Measurements from ENCODE around the gene VPS51.
A peak's percentile ranks its signal among the peaks of the same experiment; 100 is the strongest.

The VPS51 gene

DNA sequence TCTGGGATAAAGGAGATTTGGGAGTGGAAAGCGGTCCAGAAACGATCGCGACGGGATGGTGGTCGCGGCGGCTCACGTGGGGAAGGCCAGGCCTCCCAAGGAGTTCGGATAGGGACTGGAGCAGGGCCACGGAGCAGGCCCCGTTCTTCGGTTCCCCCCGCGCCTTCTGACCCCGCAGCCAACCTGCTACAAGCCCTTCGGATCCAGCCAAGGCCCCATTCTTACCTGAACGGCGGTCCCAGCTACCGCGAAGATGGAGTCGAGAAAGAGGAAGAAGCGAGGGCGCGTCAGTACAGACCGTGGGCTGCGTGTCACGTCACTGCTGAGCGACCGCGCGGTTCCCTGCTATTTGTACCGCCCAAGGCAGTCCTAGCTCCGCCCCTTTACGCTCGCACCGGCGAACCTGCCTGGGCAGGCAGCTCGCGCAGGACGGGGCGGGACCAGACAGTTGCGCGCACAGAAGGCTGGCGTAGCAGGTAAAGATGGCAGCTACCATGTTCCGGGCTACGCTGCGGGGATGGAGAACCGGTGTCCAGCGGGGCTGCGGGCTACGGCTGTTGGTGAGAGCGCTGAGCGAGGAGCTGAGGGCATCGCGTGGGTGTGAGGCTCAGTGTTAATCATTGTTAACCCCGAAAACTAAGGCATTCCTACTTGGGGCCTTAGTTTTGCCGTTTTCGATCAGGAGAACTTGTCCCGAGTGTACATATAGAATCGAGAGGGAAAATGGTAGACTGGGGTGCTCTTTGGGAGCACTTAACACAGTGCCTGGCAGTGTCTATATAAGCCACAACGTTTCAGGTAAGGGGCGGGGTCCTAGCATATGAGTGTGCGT is 26.1 kb downstream of the VPS51 start, which contains the start of the genes FAU and MRPL49:
Gene FAU, minus strand, starts transcription at position 270 of the 832 bp plus-strand sequence. CDS start 321 bp downstream, outside the sequence.
Gene MRPL49, plus strand, starts transcription at position 457 of the 832 bp plus-strand sequence. Its CDS starts 26 bp downstream, at position 483.
- POLR2A ChIA-PET (ENCODE audit: low non-redundant PET), result interaction anchor here (0.6 to 1.9 kb wide), 10 partner anchors 9 to 260 kb away, joined by 3 to 9 read pairs (median 7); partner anchors contain the start of genes CAPN1, SYVN1 and TM7SF2
- H3K27ac ChIP-seq, result peak within 1 kb of the TSS; percentile 88
- CTCF ChIA-PET, result interaction anchor here (0.6 to 1.5 kb wide), 7 partner anchors 10 to 70 kb away, joined by 3 to 12 read pairs (median 3); partner anchors contain the start of gene TM7SF2
- DNase-seq (ENCODE audit: low spot score), result peak; percentile 92
- TF ChIP-seq, protein P1, sequence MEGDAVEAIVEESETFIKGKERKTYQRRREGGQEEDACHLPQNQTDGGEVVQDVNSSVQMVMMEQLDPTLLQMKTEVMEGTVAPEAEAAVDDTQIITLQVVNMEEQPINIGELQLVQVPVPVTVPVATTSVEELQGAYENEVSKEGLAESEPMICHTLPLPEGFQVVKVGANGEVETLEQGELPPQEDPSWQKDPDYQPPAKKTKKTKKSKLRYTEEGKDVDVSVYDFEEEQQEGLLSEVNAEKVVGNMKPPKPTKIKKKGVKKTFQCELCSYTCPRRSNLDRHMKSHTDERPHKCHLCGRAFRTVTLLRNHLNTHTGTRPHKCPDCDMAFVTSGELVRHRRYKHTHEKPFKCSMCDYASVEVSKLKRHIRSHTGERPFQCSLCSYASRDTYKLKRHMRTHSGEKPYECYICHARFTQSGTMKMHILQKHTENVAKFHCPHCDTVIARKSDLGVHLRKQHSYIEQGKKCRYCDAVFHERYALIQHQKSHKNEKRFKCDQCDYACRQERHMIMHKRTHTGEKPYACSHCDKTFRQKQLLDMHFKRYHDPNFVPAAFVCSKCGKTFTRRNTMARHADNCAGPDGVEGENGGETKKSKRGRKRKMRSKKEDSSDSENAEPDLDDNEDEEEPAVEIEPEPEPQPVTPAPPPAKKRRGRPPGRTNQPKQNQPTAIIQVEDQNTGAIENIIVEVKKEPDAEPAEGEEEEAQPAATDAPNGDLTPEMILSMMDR (conservative IDR thresholded peaks at IDR 0.05; ENCODE audit: low read depth), result no peak

DNA sequence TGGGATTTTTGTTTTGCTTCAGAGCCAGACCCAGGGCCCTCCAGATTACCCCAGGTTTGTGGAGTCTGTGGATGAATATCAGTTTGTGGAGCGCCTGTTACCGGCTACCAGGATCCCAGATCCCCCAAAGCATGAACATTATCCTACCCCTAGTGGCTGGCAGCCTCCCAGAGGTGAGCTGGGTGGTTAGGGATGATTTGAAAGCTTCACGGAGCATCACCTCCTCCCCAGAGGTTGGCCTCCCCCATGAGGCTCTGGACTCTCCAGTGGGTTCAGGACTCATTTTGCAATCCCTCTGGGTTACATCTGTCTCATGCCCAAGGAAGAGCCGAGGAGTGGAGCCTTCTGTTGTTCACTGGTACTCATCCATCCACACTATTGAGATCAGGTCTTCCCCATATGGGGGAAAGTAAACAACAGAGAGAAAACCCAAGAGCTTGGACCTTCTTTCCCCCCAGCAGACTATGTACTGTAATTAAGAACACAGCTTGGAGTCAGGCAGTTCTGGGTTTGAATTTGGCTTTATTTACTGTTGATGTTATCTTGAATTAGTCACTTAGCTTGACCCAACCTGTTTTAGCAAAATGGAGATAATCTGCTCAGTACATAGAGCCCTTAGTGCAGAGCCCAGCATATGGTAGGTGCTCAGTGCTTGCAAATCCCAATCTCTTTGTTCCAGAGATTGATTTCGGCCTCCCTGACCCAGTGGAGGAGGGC is 28.6 kb downstream of the VPS51 start:
- TF ChIP-seq, protein P1 (conservative IDR thresholded peaks at IDR 0.05; ENCODE audit: low read depth), result no peak
- H3K27ac ChIP-seq, result peak overlapping the region; percentile 88
- POLR2A ChIA-PET (ENCODE audit: low non-redundant PET), result interaction anchor here (0.7 kb wide), 1 partner anchor 79 kb away, joined by 3 read pairs; no protein-coding TSS in a partner anchor
- CTCF ChIA-PET, result interaction anchor here (1.0 kb wide), 1 partner anchor 57 kb away, joined by 3 read pairs; no protein-coding TSS in a partner anchor
- no peak for DNase-seq (ENCODE audit: low spot score)

DNA sequence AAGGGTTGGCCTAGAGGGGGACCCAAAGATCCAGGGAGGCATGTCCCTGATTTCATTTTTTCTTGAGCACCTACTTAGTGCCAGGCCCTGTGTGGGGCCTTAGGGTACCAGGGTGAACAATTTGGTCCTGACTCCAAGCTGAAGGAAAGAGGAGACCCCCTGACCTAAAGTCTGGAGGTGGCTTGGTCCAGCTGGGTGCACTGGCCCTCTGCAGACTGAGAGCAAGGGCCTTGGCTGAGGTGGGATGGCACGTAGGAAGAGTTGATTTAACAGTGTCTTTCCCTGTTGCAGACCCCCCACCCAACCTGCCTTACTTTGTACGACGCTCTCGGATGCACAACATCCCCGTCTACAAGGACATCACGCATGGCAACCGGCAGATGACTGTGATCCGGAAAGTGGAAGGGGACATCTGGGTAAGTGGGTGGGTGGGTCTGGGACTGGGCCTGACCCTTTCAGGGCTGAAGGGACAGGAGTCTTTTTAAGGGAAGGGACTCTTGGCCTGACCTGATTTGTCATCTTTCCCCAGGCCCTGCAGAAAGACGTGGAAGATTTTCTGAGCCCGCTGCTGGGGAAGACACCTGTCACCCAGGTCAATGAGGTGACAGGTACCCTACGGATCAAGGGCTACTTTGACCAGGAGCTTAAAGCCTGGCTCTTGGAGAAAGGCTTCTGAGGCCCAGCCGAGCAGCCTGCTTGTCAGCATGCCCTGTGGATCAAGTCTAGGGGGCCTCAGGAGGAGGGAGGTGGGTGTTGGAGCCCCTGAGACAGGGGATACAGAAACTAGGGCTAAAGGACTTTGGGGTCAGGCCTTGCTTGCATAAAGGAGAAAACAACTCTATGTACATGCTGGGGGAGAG is 29.4 kb downstream of the VPS51 start:
- TF ChIP-seq, protein P1 (conservative IDR thresholded peaks at IDR 0.05; ENCODE audit: low read depth), result no peak
- no peak for DNase-seq (ENCODE audit: low spot score)
- H3K27ac ChIP-seq, result peak overlapping the region; percentile 51
- POLR2A ChIA-PET (ENCODE audit: low non-redundant PET), result no interaction called here
- CTCF ChIA-PET, result interaction anchor here (1.0 kb wide), 1 partner anchor 56 kb away, joined by 3 read pairs; no protein-coding TSS in a partner anchor

DNA sequence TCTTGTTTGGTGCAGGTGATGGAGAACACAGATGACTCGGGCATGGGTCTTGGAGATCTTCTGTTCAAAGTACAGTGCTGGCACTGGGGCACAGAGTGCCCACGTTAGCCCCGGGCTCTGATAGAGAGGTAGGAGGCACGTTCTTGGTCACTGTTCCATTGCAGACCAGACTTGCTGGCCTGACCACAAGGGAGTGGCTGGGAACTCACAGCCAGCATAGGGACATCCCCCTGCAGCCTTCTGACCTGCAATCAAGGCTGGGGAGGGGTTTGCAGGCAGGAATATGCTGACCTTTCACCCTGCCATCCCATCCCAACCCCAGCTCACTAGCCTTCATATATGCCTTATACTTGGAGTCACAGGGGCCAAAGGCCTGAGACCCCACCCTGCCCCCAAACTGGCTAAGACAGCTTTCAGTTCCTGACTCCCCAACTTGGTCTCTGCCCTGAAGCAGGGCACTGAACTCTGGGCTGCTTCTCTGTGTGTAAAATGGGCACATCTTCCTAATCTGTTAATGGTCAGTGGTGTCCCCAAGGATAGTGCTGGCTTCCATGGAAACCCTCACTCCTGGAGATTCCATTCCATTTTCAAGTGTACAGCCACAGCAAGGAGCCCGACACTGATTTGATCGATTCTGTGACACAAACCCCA is 30.7 kb downstream of the VPS51 start:
- POLR2A ChIA-PET (ENCODE audit: low non-redundant PET), result interaction anchor here (0.9 kb wide), 1 partner anchor 15 kb away, joined by 3 read pairs; the partner anchor contains the start of gene TM7SF2
- TF ChIP-seq, protein P1 (conservative IDR thresholded peaks at IDR 0.05; ENCODE audit: low read depth), result no peak
- CTCF ChIA-PET, result interaction anchor here (0.6 kb wide), 1 partner anchor 333 kb away, joined by 3 read pairs; no protein-coding TSS in a partner anchor
- no peak for DNase-seq (ENCODE audit: low spot score)
- peak overlapping the region; percentile 51 for H3K27ac ChIP-seq

DNA sequence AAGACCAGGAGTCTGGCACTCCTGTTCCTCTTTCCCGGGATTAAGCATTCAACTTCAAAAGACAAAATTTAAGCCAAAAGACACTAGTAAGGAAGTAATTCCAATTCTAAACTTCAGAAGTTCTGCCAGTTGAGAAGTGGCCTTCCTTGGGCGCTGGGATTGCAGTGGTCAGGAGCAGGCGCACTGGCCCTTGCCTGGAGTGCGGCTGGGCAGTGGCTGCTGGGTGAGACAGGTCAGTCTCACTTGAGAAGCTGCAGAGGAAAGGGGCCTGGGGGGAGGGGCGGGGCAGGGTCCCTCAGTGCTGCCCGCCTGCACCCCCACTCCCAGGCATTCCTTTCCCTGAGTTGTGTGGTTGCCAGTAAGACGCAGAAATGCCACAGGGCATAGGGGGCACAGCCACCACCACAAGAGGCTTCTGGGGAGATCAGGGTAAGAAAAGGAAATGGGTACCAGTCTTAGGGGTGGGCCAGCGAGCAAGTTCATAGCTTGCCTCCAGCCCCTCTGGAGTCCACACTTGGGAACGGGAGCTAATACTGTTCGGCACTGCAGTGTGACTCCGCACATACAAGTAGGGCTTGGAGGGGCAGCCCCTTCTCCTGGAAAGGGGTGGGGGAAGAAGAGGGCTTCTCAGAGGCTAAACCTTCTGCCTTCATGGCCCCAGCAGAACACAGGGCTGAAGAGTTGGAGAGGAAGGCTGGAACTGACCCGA is 31.6 kb downstream of the VPS51 start:
- ChIA-PET POLR2A (ENCODE audit: low non-redundant PET) (no interaction called here), CTCF (interaction anchor here (0.6 kb wide), 1 partner anchor 334 kb away, joined by 3 read pairs; no protein-coding TSS in a partner anchor)
- TF ChIP-seq, protein P1 (conservative IDR thresholded peaks at IDR 0.05; ENCODE audit: low read depth), result no peak
- DNase-seq (ENCODE audit: low spot score), result no peak
- peak overlapping the region; percentile 43 for H3K27ac ChIP-seq
